ENCODE measurements around the gene EFNA5. TPM values are rescaled to one million over a fixed set of nuclear protein-coding genes. Genes with fewer than 3 reads are reported as not detected.

EFNA5 gene
- polyA plus RNA-seq, 1 of the 3 experiments (the other 2 are of a cell fraction): 0.81 TPM

DNA sequence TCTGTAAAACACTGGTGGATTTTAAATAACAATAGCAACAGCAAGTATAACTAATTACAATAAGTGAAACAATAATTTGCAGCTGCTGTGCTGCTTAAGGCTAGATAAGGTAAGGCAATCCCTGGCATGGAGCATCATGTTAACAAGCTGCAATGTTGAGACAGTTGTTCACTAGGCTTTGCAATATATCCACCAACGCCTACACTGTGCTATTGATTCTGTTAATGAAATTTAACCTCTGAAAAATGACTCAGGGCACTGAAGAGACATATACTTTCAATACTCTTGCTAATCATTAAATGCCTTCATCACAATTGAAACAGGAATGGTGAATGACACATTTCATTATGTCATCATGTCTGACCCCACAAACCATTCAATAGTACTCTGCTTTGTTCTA is 255.0 kb downstream of the EFNA5 start:
- Histone ChIP-seq H2AFZ (ENCODE audit: low read depth) (no peak overlapping the region), H3K9me3 (no peaks in the 10 kb centered on the region), H3K27ac (ENCODE audit: low read depth in 2 of 2, low read length in 1 of 2) (no peak overlapping the region), H3F3A (replicated peaks; ENCODE audit: insufficient read depth) (no peaks in the 10 kb centered on the region), H3K36me3 (replicated peaks in 1 of 2; ENCODE audit: control insufficient read depth in 1 of 2, insufficient read depth in 2 of 2, low read length in 1 of 2) (no peaks in the 10 kb centered on the region), H3K4me1 (ENCODE audit: control insufficient read depth in 1 of 2, insufficient read depth in 2 of 2, low read depth in 1 of 2, low read length in 1 of 2) (no peaks in the 10 kb centered on the region; a peak in 2 of 4 replicates), H3K9me2 (no peaks in the 10 kb centered on the region), H3K9ac (no peak overlapping the region), H3K4me2 (no peak overlapping the region), H3K4me3 (ENCODE audit: low read depth in 2 of 2, low read length in 1 of 2) (no peak overlapping the region), H3K79me2 (ENCODE audit: insufficient read depth) (no peaks in the 10 kb centered on the region), H4K20me1 (ENCODE audit: insufficient read depth) (no peaks in the 10 kb centered on the region), H3K27me3 (ENCODE audit: insufficient read depth) (no peaks in the 10 kb centered on the region)
- WGBS (ENCODE audit: low lambda C conversion rate): 80% methylated on average over 1 of the region's 1 CpG
- no peak for DNase-seq
- POLR2A ChIA-PET: no interaction called here
- TF ChIP-seq TAF1 (IDR thresholded peaks at IDR 0.05; ENCODE audit: borderline replicate concordance, low read depth, low read length) (no peak), CHD2 (IDR thresholded peaks at IDR 0.05; ENCODE audit: low read length, partially characterized antibody) (no peak), SIN3A (IDR thresholded peaks at IDR 0.05; ENCODE audit: borderline replicate concordance, low read depth, low read length) (no peak), YY1 (IDR thresholded peaks at IDR 0.05; ENCODE audit: low read depth) (no peak), GATA2 (CRISPR knock-in tag; IDR thresholded peaks at IDR 0.05) (no peak), SMC3 (IDR thresholded peaks at IDR 0.05; ENCODE audit: low read depth, low read length) (no peak), ELF1 (IDR thresholded peaks at IDR 0.05) (no peak)
- TF ChIP-seq, protein P1, sequence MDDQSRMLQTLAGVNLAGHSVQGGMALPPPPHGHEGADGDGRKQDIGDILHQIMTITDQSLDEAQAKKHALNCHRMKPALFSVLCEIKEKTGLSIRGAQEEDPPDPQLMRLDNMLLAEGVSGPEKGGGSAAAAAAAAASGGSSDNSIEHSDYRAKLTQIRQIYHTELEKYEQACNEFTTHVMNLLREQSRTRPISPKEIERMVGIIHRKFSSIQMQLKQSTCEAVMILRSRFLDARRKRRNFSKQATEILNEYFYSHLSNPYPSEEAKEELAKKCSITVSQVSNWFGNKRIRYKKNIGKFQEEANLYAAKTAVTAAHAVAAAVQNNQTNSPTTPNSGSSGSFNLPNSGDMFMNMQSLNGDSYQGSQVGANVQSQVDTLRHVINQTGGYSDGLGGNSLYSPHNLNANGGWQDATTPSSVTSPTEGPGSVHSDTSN (IDR thresholded peaks at IDR 0.05): no peak
- TF ChIP-seq, protein P2, sequence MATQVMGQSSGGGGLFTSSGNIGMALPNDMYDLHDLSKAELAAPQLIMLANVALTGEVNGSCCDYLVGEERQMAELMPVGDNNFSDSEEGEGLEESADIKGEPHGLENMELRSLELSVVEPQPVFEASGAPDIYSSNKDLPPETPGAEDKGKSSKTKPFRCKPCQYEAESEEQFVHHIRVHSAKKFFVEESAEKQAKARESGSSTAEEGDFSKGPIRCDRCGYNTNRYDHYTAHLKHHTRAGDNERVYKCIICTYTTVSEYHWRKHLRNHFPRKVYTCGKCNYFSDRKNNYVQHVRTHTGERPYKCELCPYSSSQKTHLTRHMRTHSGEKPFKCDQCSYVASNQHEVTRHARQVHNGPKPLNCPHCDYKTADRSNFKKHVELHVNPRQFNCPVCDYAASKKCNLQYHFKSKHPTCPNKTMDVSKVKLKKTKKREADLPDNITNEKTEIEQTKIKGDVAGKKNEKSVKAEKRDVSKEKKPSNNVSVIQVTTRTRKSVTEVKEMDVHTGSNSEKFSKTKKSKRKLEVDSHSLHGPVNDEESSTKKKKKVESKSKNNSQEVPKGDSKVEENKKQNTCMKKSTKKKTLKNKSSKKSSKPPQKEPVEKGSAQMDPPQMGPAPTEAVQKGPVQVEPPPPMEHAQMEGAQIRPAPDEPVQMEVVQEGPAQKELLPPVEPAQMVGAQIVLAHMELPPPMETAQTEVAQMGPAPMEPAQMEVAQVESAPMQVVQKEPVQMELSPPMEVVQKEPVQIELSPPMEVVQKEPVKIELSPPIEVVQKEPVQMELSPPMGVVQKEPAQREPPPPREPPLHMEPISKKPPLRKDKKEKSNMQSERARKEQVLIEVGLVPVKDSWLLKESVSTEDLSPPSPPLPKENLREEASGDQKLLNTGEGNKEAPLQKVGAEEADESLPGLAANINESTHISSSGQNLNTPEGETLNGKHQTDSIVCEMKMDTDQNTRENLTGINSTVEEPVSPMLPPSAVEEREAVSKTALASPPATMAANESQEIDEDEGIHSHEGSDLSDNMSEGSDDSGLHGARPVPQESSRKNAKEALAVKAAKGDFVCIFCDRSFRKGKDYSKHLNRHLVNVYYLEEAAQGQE (IDR thresholded peaks at IDR 0.05; ENCODE audit: low read depth, low read length): no peak
- CTCF ChIA-PET: interaction anchor here (1.0 to 2.4 kb wide), 2 partner anchors 12 to 26 kb away, joined by 3 to 7 read pairs; no protein-coding TSS in a partner anchor

DNA sequence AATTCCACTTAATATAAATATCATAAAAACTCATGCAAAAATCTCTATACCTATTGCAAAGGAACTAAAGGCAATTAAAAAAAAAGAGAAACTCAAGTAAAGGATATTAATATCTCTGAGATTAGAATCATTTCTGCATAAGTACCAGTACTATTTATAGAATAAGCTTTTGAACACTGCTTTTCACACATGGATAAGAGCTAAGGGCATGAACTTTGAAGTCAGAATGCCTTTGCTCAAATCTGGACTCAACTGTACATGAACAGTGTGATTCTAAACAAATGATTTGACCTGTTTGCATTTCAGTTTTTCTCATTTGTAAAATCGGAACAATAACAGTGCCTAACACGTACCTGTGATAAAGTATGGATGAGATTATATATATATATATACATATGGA is 255.9 kb downstream of the EFNA5 start:
- H3K9me2 ChIP-seq: no peaks in the 10 kb centered on the region
- CTCF ChIA-PET: interaction anchor here (1.0 to 2.4 kb wide), 3 partner anchors 11 to 40 kb away, joined by 3 to 7 read pairs (median 3); no protein-coding TSS in a partner anchor
- TF ChIP-seq, protein P3, sequence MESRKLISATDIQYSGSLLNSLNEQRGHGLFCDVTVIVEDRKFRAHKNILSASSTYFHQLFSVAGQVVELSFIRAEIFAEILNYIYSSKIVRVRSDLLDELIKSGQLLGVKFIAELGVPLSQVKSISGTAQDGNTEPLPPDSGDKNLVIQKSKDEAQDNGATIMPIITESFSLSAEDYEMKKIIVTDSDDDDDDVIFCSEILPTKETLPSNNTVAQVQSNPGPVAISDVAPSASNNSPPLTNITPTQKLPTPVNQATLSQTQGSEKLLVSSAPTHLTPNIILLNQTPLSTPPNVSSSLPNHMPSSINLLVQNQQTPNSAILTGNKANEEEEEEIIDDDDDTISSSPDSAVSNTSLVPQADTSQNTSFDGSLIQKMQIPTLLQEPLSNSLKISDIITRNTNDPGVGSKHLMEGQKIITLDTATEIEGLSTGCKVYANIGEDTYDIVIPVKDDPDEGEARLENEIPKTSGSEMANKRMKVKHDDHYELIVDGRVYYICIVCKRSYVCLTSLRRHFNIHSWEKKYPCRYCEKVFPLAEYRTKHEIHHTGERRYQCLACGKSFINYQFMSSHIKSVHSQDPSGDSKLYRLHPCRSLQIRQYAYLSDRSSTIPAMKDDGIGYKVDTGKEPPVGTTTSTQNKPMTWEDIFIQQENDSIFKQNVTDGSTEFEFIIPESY (IDR thresholded peaks at IDR 0.05; ENCODE audit: borderline replicate concordance, low read depth): no peak
- TF ChIP-seq, protein P4, sequence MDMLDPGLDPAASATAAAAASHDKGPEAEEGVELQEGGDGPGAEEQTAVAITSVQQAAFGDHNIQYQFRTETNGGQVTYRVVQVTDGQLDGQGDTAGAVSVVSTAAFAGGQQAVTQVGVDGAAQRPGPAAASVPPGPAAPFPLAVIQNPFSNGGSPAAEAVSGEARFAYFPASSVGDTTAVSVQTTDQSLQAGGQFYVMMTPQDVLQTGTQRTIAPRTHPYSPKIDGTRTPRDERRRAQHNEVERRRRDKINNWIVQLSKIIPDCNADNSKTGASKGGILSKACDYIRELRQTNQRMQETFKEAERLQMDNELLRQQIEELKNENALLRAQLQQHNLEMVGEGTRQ (IDR thresholded peaks at IDR 0.05; ENCODE audit: borderline replicate concordance, low read depth, low read length): no peak
- TF ChIP-seq, protein P2 (IDR thresholded peaks at IDR 0.05; ENCODE audit: low read depth, low read length): no peak
- no peak for TF ChIP-seq ELF1 (IDR thresholded peaks at IDR 0.05)
- no peak for TF ChIP-seq NRF1 (IDR thresholded peaks at IDR 0.05; ENCODE audit: low read depth, low read length)
- TF ChIP-seq JUND (IDR thresholded peaks at IDR 0.05): no peak
- no peak for TF ChIP-seq RAD21 (IDR thresholded peaks at IDR 0.05; ENCODE audit: low read length)
- TF ChIP-seq MXI1 (IDR thresholded peaks at IDR 0.05; ENCODE audit: low read depth, low read length): no peak
- no peak for TF ChIP-seq SMC3 (IDR thresholded peaks at IDR 0.05; ENCODE audit: low read depth, low read length)
- TF ChIP-seq NFIC (IDR thresholded peaks at IDR 0.05; ENCODE audit: borderline replicate concordance): no peak

More for the DNA sequence above, 255.9 kb downstream of the EFNA5 start:
- Histone ChIP-seq H3K9me3 (no peaks in the 10 kb centered on the region), H3K27me3 (ENCODE audit: insufficient read depth) (no peaks in the 10 kb centered on the region), H3K9ac (no peak overlapping the region), H4K20me1 (ENCODE audit: insufficient read depth) (no peaks in the 10 kb centered on the region), H3K4me1 (ENCODE audit: control insufficient read depth in 1 of 2, insufficient read depth in 2 of 2, low read depth in 1 of 2, low read length in 1 of 2) (no peaks in the 10 kb centered on the region; a peak in 2 of 4 replicates), H3K36me3 (replicated peaks in 1 of 2; ENCODE audit: control insufficient read depth in 1 of 2, insufficient read depth in 2 of 2, low read length in 1 of 2) (no peaks in the 10 kb centered on the region), H3K27ac (ENCODE audit: low read depth in 2 of 2, low read length in 1 of 2) (no peak overlapping the region), H3F3A (replicated peaks; ENCODE audit: insufficient read depth) (no peaks in the 10 kb centered on the region), H3K4me2 (no peak overlapping the region), H2AFZ (ENCODE audit: low read depth) (no peak overlapping the region), H3K79me2 (ENCODE audit: insufficient read depth) (no peaks in the 10 kb centered on the region), H3K4me3 (ENCODE audit: low read depth in 2 of 2, low read length in 1 of 2) (no peak overlapping the region)
- POLR2A ChIA-PET: no interaction called here
- WGBS (ENCODE audit: low lambda C conversion rate): 96% methylated on average over 2 of the region's 2 CpGs
- no peak for DNase-seq

Measured in SK-N-SH (cell line).